Astrocyte (in vitro differentiated cells and primary cell): ENCODE data around the gene CNTN5. TPM values are rescaled to one million over a fixed set of nuclear protein-coding genes. Genes with fewer than 3 reads are reported as not detected.

Experiments used
- DNase-seq: peaks from one replicate; pipeline ENCODE4 v3.0.0-alpha.2; 2010; ENCODE audit warnings: low read depth
- FAIRE-seq: peaks from 2 replicates; lab custom pipeline; 2011; peaks lifted over from hg19 to GRCh38; lab: Jason Lieb, UNC
- H2AFZ ChIP-seq: 2 replicates; pipeline ENCODE4 v1.6.0; 2012; ENCODE audit warnings: low read depth, low read length, inconsistent platforms
- H3K27ac ChIP-seq: 2 replicates; pipeline ENCODE4 v1.5.1; 2011; ENCODE audit warnings: low read depth, low read length, inconsistent platforms
- H3K27me3 ChIP-seq: 2 replicates; pipeline ENCODE4 v1.6.0; 2011; ENCODE audit warnings: low read length, inconsistent platforms; ENCODE audit not compliant: insufficient read depth
- H3K36me3 ChIP-seq: 2 replicates; pipeline ENCODE4 v1.5.1; 2011; ENCODE audit warnings: low read length, inconsistent platforms; ENCODE audit not compliant: insufficient read depth
- H3K4me1 ChIP-seq: 2 replicates; pipeline ENCODE4 v1.5.1; 2011; ENCODE audit warnings: low read length, inconsistent platforms; ENCODE audit not compliant: insufficient read depth
- H3K4me2 ChIP-seq: 2 replicates; pipeline ENCODE4 v1.6.0; 2012; ENCODE audit warnings: low read length, inconsistent platforms
- H3K4me3 ChIP-seq: 2 replicates; pipeline ENCODE4 v1.5.1; 2011; ENCODE audit warnings: low read depth, mild to moderate bottlenecking, low read length, inconsistent platforms; ENCODE audit not compliant: insufficient read depth
- H3K79me2 ChIP-seq: 2 replicates; pipeline ENCODE4 v1.6.0; 2012; ENCODE audit warnings: mild to moderate bottlenecking, low read length, inconsistent platforms; ENCODE audit not compliant: insufficient read depth
- H3K9ac ChIP-seq: 2 replicates; pipeline ENCODE4 v1.6.0; 2012; ENCODE audit warnings: mild to moderate bottlenecking, low read length, inconsistent platforms
- H3K9me3 ChIP-seq: 2 replicates; pipeline ENCODE4 v1.5.1; 2012; ENCODE audit warnings: low read depth, mild to moderate bottlenecking, low read length, inconsistent platforms; ENCODE audit not compliant: insufficient read depth
- H4K20me1 ChIP-seq: 2 replicates; pipeline ENCODE4 v1.6.0; 2012; ENCODE audit warnings: low read length, inconsistent platforms; ENCODE audit not compliant: insufficient read depth
- H3K27ac Mint-ChIP-seq: one replicate; pipeline ENCODE4 v1.8.0; 2021; ENCODE audit warnings: mild to moderate bottlenecking, mixed read lengths; ENCODE audit not compliant: unreplicated experiment
- H3K27me3 Mint-ChIP-seq: one replicate; pipeline ENCODE4 v1.8.0; 2021; ENCODE audit warnings: low read depth, mixed read lengths; ENCODE audit not compliant: unreplicated experiment
- H3K36me3 Mint-ChIP-seq: one replicate; pipeline ENCODE4 v1.8.0; 2021; ENCODE audit warnings: low read depth, mixed read lengths; ENCODE audit not compliant: unreplicated experiment
- H3K4me1 Mint-ChIP-seq: one replicate; pipeline ENCODE4 v1.8.0; 2021; ENCODE audit warnings: low read depth, mixed read lengths; ENCODE audit not compliant: unreplicated experiment
- H3K4me3 Mint-ChIP-seq: one replicate; pipeline ENCODE4 v1.8.0; 2021; ENCODE audit warnings: mild to moderate bottlenecking, moderate library complexity, mixed read lengths; ENCODE audit not compliant: unreplicated experiment
- H3K9me3 Mint-ChIP-seq: one replicate; pipeline ENCODE4 v1.8.0; 2021; ENCODE audit warnings: mild to moderate bottlenecking, mixed read lengths; ENCODE audit not compliant: unreplicated experiment
- EZH2 ChIP-seq: IDR thresholded peaks from 2 replicates; pipeline ENCODE4 v1.6.1; 2012; ENCODE audit warnings: mild to moderate bottlenecking, low read length, inconsistent platforms; ENCODE audit not compliant: insufficient read depth
- total RNA-seq: library from RNA; stranded (reverse); gene quantifications from 2 replicates; pipeline ENCODE4 v1.2.1, GENCODE V29; 2021
- TF ChIP-seq, protein P1 (sequence below): IDR thresholded peaks from 2 replicates; pipeline ENCODE4 v1.5.1; 2011; ENCODE audit warnings: low read depth, mild to moderate bottlenecking, inconsistent platforms, low read length, moderate library complexity; ENCODE audit not compliant: insufficient read depth

CNTN5 gene
- total RNA-seq, 1 donor from 2014 or later = 1.1 TPM

DNA sequence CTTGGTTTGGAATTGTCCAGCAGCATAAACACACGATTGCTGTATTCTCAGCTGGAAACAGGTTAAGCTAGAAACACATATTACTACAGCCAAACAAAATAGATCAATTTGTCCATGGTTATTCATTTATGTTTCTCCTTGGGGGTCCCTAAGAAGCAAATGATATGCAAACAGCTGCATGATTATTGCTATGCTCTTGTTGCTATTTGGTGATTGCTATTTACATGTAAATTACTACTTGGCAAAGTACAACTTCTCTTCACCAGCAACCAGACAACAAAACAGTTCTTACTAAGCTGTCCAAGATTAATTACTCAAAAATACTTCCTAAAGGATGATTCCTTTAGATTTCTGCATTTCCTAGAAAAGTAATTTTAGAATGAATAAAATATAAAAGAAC lies 1098.4 kb downstream of the CNTN5 start:
- Histone ChIP-seq H3K9ac (no peak overlapping the region), H3K9me3 (no peaks in the 10 kb centered on the region), H3K27ac (no peak overlapping the region), H3K27me3 (no peaks in the 10 kb centered on the region), H3K4me3 (no peak overlapping the region), H3K79me2 (no peaks in the 10 kb centered on the region), H3K4me1 (no peaks in the 10 kb centered on the region), H3K4me2 (no peak overlapping the region), H4K20me1 (no peaks in the 10 kb centered on the region), H3K36me3 (no peaks in the 10 kb centered on the region), H2AFZ (no peak overlapping the region)
- Mint-ChIP-seq H3K36me3 (no peaks in the 10 kb centered on the region), H3K4me3 (no peak overlapping the region), H3K4me1 (peaks cover 7% of the 10 kb centered on the region), H3K27me3 (no peaks in the 10 kb centered on the region), H3K9me3 (no peaks in the 10 kb centered on the region), H3K27ac (no peak overlapping the region)
- no peak for FAIRE-seq
- no peak for TF ChIP-seq EZH2
- TF ChIP-seq, protein P1, sequence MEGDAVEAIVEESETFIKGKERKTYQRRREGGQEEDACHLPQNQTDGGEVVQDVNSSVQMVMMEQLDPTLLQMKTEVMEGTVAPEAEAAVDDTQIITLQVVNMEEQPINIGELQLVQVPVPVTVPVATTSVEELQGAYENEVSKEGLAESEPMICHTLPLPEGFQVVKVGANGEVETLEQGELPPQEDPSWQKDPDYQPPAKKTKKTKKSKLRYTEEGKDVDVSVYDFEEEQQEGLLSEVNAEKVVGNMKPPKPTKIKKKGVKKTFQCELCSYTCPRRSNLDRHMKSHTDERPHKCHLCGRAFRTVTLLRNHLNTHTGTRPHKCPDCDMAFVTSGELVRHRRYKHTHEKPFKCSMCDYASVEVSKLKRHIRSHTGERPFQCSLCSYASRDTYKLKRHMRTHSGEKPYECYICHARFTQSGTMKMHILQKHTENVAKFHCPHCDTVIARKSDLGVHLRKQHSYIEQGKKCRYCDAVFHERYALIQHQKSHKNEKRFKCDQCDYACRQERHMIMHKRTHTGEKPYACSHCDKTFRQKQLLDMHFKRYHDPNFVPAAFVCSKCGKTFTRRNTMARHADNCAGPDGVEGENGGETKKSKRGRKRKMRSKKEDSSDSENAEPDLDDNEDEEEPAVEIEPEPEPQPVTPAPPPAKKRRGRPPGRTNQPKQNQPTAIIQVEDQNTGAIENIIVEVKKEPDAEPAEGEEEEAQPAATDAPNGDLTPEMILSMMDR = no peak
- DNase-seq = no peak

DNA sequence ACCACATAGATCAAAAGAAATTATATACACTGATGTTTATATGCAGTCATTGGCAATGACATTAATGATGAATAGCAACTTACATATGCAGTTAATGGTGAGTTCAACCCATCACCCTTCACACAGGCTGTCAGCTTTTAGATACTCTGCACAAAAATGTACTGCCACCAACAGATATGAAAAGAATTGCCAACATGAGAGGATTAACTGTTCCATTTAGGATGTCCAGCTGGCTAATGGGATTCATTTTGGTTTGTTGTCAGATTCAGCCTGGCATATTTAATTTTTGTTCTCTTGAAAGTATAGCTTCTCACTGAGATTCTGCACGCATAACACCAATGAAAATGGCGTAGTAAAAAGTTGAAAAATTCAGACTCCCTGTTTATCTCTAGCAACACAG lies 1112.4 kb downstream of the CNTN5 start:
- Histone ChIP-seq H3K4me1 (no peaks in the 10 kb centered on the region), H3K9ac (no peak overlapping the region), H3K9me3 (no peaks in the 10 kb centered on the region), H3K4me2 (no peak overlapping the region), H3K79me2 (no peaks in the 10 kb centered on the region), H3K4me3 (no peak overlapping the region), H3K27me3 (no peaks in the 10 kb centered on the region), H2AFZ (no peak overlapping the region), H3K36me3 (no peaks in the 10 kb centered on the region), H3K27ac (no peak overlapping the region), H4K20me1 (no peaks in the 10 kb centered on the region)
- Mint-ChIP-seq H3K4me1 (no peaks in the 10 kb centered on the region), H3K9me3 (peaks cover 2% of the 10 kb centered on the region), H3K36me3 (no peaks in the 10 kb centered on the region), H3K27ac (no peak overlapping the region), H3K4me3 (no peak overlapping the region), H3K27me3 (no peaks in the 10 kb centered on the region)
- FAIRE-seq (no peak), DNase-seq (no peak)
- TF ChIP-seq EZH2 = no peak
- TF ChIP-seq, protein P1 = no peak

DNA sequence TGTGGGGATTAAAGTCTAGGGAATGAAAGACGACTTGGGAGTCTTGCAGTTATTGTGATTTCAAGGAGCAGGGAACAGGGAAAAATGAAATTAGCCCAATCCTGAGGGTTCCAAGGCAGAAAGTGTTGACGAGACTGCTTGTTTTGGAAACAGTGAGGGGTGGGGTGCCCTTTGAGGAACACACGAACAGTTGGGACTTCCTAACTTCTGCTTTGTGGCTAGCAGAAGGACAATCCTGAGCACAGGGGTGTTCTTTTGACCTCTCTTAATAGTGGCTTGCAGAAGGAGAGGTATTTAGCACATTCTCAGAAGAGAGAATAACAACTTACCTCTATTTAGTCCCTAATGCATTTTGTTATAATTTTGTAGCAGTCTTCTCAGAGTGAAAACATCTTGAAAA lies 1120.5 kb downstream of the CNTN5 start:
- no peak overlapping the region for H3K27ac ChIP-seq
- H3K4me3 ChIP-seq = no peak overlapping the region
- no peaks in the 10 kb centered on the region for H3K4me1 ChIP-seq
- no peak overlapping the region for H3K4me3 Mint-ChIP-seq
- H3K4me1 Mint-ChIP-seq = no peaks in the 10 kb centered on the region
- H3K9me3 ChIP-seq = no peaks in the 10 kb centered on the region
- FAIRE-seq = no peak
- no peak overlapping the region for H3K9ac ChIP-seq
- H3K27ac Mint-ChIP-seq = no peak overlapping the region
- no peaks in the 10 kb centered on the region for H3K36me3 Mint-ChIP-seq
- DNase-seq = no peak
- H3K27me3 Mint-ChIP-seq = no peaks in the 10 kb centered on the region
- H3K9me3 Mint-ChIP-seq = no peaks in the 10 kb centered on the region
- no peaks in the 10 kb centered on the region for H3K79me2 ChIP-seq
- H3K4me2 ChIP-seq = no peak overlapping the region
- H2AFZ ChIP-seq = no peak overlapping the region
- no peaks in the 10 kb centered on the region for H3K36me3 ChIP-seq
- H3K27me3 ChIP-seq = no peaks in the 10 kb centered on the region
- no peaks in the 10 kb centered on the region for H4K20me1 ChIP-seq
- no peak for TF ChIP-seq EZH2
- TF ChIP-seq, protein P1 = no peak
